Brain microvascular endothelial cell (primary cell): ENCODE measurements around the gene RNLS.
A peak's percentile ranks its signal among the peaks of the same experiment; 100 is the strongest.
"Not testable (repeated sequence)": the region's sequence is repeated elsewhere in the genome, so short reads cannot be mapped to it uniquely, and the experiment has no call there.

Experiments
- DNase-seq: peaks from one replicate; pipeline ENCODE4 v3.0.0-alpha.2; 2020
- H3K27ac ChIP-seq: fragments of 250-450 bp; sonication (Bioruptor Pico); 2 replicates; pipeline ENCODE4 v1.5.1; 2020; ENCODE audit warnings: mild to moderate bottlenecking, moderate library complexity
- H3K27me3 ChIP-seq: fragments of 250-450 bp; sonication (Bioruptor Pico); replicated peaks from 2 replicates; pipeline ENCODE4 v1.5.1; 2020; ENCODE audit warnings: mild to moderate bottlenecking
- H3K36me3 ChIP-seq: fragments of 250-450 bp; sonication (Bioruptor Pico); replicated peaks from 2 replicates; pipeline ENCODE4 v1.5.1; 2020; ENCODE audit warnings: mild to moderate bottlenecking
- H3K4me3 ChIP-seq: 2 replicates; pipeline ENCODE4 v1.5.1; 2011; ENCODE audit warnings: low read depth, mild to moderate bottlenecking, control low read depth, low read length, moderate library complexity
- CTCF ChIP-seq: IDR thresholded peaks from 2 replicates; pipeline ENCODE4 v1.5.1; 2011; ENCODE audit warnings: low read depth, mild to moderate bottlenecking, moderate library complexity, low read length, control low read depth, inconsistent platforms; ENCODE audit errors: missing control alignments
- in situ Hi-C: cut with HindIII; loops from 2 replicates; pipeline ENCODE4 v1.10.0; 2017; ENCODE audit warnings: low sequenced_read_pairs, low pct_ligation_motif_present

RNLS gene

GRCh38 chr10:88278912-88279311 lies 304.2 kb downstream of the RNLS start:
- in situ Hi-C loops: no loop called here
- no peaks in the 10 kb centered on the region for H3K27me3 ChIP-seq
- peak; percentile 33 for DNase-seq
- no peak overlapping the region for H3K27ac ChIP-seq
- no peak for TF ChIP-seq CTCF
- H3K36me3 ChIP-seq: no peaks in the 10 kb centered on the region
- no peak overlapping the region for H3K4me3 ChIP-seq

- in situ Hi-C loops, H3K27me3 ChIP-seq, H3K36me3 ChIP-seq, H3K4me3 ChIP-seq, H3K27ac ChIP-seq, DNase-seq: not testable (repeated sequence)
Observed at GRCh38 chr10:88276945-88277344, 306.2 kb downstream of the RNLS start.

DNA sequence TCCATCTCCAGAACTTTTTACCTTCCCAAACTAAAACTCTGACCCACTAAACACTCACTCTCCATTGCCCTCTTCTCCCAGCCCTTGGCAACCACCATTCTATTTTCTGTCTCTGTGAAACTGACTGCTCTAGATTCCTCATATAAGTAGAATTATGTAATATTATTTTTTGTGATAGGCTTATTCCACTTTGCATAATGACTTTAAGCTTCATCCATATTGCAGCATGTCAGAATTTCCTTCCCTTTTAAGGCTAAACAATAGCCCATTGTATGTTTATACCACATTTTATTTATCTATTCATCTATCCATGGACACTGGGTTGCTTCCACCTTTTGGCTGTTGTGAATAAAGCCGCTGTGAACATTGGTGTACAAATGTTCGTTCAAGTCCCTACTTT lies 308.8 kb downstream of the RNLS start:
- Histone ChIP-seq H3K27me3 (no peaks in the 10 kb centered on the region), H3K4me3 (no peak overlapping the region), H3K27ac (no peak overlapping the region), H3K36me3 (no peaks in the 10 kb centered on the region)
- DNase-seq: no peak
- in situ Hi-C loops: no loop called here
- no peak for TF ChIP-seq CTCF

DNA sequence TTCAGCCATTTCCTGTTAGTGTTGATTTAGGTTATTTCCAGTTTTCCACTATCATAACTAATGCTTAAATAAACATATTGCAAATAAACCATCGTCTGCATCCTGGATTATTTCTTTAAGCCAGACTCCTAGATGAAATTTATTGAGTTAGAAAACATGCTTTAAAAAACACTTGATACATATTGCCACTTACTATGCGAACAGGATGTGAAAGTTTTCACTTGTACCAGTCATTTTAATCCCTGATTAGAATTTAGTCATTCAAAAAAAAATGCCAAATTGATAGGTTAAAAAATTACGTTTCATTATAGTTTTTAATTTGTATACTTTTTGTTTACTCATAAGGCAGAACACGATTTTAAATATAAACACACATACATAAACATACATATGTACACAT lies 309.6 kb downstream of the RNLS start:
- in situ Hi-C loops: no loop called here

GRCh38 chr10:88271761-88272543 lies 311.2 kb downstream of the RNLS start:
- in situ Hi-C loops: no loop called here
- Histone ChIP-seq H3K27me3 (no peaks in the 10 kb centered on the region), H3K27ac (peak overlapping the region; percentile 81), H3K4me3 (no peak overlapping the region), H3K36me3 (no peaks in the 10 kb centered on the region)
- no peak for TF ChIP-seq CTCF
- no peak for DNase-seq

More for the DNA sequence above, 309.6 kb downstream of the RNLS start:
- Histone ChIP-seq H3K27me3 (no peaks in the 10 kb centered on the region), H3K36me3 (no peaks in the 10 kb centered on the region), H3K27ac (no peak overlapping the region), H3K4me3 (no peak overlapping the region)
- DNase-seq: no peak
- no peak for TF ChIP-seq CTCF

DNA sequence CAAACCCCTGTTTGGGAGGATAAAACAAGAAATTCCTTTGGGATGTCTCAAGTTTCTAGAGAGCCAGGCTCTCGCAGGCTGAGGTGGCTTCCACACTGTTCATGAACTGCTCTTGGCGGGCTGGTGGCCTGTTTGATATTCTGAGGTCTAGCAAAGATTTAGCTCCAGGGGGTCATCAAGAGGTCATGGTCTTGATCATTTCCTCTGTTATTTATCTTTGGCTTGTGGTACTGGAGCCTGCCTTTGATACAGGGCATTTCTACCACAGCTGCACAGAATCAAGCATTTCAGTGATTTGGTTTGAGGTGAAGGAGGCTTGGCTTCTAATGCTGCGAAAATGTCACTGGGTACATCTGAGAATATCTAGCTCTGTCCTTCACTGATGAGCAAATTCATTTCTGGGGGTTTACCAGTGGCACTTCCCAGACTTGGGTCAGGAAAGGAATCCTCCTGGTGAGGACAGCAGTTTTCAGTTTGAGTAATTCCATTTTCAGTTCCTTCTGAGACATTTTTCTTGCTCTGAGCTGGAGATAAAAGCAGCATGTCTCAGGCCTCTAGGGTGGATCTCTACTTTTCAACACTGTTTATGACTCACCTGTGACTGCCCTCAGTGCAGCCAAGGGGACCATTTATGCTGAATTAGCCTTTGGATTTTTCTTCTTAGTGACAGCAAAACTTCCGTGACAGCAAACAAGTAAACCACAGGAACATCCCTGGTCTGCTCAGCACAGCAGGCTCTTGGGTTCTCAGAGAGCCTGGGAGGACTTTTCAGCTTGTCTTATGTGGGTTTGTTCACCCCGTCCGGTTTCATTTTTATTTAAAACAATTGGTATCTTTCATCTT lies 312.0 kb downstream of the RNLS start:
- peak overlapping the region; percentile 81 for H3K27ac ChIP-seq
- in situ Hi-C loops: no loop called here
- peak; percentile 83 for DNase-seq
- H3K36me3 ChIP-seq: no peaks in the 10 kb centered on the region
- no peak for TF ChIP-seq CTCF
- H3K4me3 ChIP-seq: no peak overlapping the region
- H3K27me3 ChIP-seq: no peaks in the 10 kb centered on the region
